HG03442 (cell line): ENCODE measurements around the gene PAK2.
"Not testable (repeated sequence)": the region's sequence is repeated elsewhere in the genome, so short reads cannot be mapped to it uniquely, and the experiment has no call there.

ENCODE experiments used
- ATAC-seq: cut with Tn5 transposase; IDR thresholded peaks from one replicate; pipeline ENCODE4 v1.9.1; 2021; ENCODE audit warnings: mild to moderate bottlenecking, moderate library complexity; ENCODE audit not compliant: unreplicated experiment

PAK2 gene

DNA sequence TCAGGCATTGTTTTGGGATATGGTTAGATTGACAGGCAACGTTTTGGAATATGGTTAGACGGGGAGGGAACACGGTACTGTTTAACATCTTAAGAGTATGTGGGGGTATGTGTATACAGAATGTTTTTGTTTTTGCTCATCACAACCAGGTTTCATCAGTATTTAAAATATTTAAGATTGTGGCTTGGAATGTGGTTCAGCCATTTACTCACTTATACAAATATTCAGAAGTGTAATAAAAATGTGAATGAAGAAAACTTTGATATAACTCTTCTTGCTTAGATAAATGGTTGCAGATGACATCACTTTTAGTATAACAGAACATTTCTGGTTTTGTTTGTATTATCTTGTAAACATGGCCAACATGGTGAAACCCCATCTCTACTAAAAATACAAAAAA lies 3.9 kb upstream of the PAK2 start:
- ATAC-seq = no peak

DNA sequence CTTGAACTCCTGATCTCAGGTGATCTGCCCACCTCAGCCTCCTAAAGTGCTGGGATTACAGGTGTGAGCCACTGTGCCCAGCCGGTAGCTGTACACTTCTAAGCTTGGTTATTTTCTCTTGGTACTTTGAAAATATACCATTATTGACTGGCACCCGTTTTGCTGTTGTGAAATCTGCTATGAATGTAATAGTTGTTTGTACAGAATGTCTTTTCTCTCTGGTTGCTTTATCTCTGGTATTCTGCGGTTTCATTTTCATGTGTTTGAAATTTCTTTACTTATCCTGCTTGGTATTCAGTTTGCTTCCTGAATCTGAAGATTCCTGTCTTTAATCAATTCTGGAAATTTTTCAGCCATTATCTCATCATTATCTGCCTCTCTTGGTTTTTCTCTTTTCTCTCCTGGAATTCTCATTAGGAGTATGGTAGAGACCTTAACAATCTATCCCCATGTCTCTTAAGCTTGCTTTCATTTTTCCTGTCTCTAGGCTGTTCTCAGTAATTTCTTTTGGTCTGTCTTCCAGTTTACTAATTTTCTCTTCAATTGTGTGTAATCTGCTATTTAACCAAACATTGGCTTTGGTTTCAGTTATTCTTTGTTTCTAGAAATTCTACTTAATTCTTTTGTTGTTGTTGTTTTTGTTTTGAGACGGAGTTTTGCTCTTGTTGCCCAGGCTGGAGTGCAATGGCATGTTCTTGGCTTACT lies 2.8 kb upstream of the PAK2 start:
- no peak for ATAC-seq

DNA sequence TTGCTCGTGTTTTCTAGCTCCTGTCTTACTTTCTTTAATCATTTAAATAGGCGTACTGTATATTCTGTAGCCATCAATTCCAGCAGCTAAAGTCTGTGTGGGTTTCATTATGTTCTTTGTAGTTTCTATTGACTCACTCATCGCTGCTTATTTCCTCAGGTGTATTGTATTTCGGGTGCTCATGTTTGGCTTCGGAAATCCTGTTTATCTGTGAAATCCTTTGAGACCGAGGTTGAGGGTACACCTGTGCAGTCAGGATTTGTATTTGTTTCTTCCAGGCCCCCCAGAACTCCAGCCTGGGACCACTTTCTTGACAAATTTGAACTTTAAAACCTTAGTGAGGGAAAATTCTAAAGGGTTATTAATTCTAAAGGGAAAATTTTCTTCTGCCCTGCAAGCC lies 2.0 kb upstream of the PAK2 start:
- no peak for ATAC-seq

DNA sequence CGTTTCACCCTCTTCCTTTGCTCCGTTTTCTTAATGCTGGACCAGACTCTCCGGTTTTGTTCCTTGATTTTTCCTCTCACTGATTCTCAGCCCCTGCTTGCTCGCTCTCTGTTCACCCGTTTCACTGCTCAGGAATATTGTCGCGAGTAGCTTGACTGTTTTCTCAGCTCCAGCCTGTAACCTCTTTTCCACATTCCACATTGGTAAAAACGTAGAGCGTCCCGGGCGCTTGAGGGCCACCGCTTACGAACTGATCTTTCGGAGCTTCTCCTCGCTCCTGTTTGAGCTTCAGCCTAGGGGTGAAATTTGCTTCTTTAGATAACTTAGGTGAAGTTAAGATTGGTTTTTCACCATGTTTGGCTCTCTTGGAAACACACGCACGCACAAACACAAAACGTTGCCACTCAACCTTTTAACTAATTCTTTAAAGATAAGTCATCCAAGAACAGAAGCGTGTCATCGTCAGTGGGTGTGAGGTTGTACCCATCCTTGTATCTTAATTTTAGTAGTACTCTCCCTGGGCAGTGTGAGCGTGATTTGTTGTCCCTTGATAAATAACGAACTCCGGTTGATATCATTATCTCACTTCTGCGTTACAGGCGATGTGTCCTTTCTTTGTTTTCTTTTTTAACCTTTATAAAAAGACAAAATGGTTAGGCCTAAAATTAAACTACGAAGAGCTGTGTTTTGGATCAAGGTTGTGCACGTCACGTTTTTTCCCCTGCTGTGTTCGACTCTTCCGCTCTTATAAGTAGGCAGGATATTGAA lies 1.0 kb downstream of the PAK2 start:
- ATAC-seq = no peak

GRCh38 chr3:196741249-196741889 lies 1.7 kb downstream of the PAK2 start:
- no peak for ATAC-seq

DNA sequence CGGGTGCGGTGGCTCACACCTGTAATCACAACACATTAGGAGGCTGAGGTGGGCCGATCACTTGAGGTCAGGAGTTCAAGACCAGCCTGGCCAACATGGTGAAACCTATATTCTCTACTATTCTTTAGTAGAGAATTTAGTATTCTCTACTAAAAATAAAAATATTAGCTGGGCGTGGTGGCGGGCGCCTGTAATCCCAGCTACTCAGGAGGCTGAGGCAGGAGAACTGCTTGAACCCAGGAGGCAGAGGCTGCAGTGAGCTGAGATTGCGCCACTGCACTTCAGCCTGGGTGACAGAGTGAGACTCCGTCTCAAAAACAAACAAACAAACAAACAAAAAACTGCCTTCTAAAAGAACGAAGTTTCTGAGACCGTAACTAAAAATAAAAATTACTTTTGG lies 3.9 kb downstream of the PAK2 start:
- ATAC-seq = not testable (repeated sequence)

DNA sequence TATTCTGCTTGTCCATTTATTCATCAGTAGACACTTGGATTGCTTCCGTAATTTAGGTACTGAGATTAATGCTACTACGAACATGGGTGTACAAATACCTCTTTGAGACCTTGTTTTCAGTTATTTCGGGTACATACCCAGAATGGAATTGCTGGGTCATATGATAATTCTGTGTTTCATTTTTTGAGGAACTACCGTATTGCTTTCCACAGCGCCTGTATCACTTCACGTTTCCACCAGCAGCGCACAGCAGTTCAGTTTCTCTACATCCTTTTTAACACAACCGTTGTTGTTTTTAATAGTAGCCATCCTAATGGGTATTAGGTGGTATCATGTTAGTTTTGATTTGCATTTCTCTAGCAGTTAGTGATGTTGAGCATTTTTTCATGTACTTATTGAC lies 9.5 kb downstream of the PAK2 start:
- ATAC-seq = no peak

- no peak for ATAC-seq
Measured at GRCh38 chr3:196753201-196753600, 13.5 kb downstream of the PAK2 start.

- ATAC-seq = no peak
Measured at GRCh38 chr3:196754091-196754981, 14.7 kb downstream of the PAK2 start.

DNA sequence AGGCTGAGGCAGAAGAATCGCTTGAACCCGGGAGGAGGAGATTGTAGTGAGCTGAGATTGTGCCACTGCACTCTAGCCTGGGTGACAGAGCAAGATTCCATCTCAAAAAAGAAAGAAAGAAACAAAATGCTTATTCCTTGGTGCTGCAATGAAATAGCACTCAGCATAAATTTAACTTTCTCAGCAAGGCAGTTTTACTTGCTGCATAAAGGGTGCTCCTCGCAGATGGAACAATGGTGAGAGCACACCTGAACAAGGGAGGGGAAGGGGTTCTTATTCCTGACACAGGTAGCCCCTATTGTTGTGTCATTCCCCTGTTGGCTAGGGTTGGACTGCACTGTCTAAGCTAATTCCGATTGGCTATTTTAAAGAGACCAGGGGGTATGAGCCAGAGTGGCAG lies 17.1 kb downstream of the PAK2 start:
- no peak for ATAC-seq

GRCh38 chr3:196757876-196758739 lies 18.5 kb downstream of the PAK2 start:
- no peak for ATAC-seq

GRCh38 chr3:196763179-196763578 lies 23.5 kb downstream of the PAK2 start:
- ATAC-seq = no peak

GRCh38 chr3:196765454-196765853 lies 25.8 kb downstream of the PAK2 start:
- ATAC-seq = no peak

DNA sequence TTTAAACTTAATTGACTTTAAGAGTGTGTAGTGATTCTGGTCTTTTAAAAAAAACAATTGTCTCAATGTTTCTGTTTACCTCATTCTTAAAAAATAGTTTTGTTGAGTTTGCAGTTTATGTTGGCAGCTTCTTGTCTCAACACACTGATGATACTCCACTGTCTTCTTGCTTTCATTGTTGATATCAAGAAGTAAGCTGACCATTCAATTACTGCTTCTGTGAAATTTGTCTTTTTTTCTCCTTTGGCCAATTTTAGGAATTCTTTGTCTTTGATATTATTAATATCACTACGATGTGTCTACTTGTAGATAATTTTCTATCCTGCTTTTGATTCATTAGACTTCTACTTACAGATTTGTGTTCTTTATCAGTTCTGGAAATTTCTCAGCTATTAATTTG lies 31.4 kb downstream of the PAK2 start:
- no peak for ATAC-seq

- no peak for ATAC-seq
Measured at GRCh38 chr3:196772102-196772501, 32.4 kb downstream of the PAK2 start.

DNA sequence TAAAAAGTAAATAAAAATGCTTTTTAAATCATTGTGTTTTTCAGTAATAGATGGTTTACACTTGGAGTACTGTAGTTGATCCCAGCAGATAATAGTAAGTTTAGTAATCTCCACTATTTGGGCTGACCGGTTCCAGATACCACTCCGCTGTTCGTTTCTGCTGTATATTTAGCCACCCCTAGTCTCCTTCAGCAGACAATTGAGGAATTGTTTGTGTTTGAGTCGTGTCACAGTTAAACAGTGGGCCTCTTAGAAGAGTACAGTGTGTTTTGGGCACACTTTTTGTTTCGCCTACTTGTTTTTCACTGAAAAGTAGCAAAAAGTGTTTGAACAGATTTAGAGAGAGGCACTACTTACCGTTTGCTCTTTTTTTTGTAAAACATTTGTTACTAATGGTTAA lies 33.2 kb downstream of the PAK2 start:
- no peak for ATAC-seq

GRCh38 chr3:196774191-196774820 lies 34.6 kb downstream of the PAK2 start:
- ATAC-seq = no peak

DNA sequence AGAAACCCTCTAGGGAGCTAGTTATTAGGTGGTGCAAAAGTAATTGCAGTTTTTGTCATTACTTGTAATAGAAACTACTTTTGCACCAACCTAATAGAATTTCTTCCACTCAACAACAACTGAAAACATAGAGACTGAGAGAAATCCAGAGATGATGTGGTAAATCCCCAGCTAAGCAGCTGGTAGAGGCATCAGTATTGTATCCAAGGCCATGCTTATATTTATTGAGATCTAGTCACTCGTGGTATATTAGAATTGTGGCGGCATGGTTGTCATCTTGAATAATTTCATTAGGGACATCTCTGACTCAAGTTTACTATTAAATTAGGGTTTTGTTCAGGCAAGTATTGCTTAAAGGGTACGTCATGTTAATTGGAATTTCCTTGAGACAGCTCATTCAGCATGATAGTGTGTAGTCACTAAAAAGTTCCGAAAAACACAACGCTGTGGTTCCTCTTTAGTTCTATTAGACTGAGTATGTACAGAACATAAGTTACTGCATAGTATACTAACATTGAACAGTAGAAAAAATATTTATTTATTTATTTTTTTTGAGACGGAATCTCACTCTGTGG lies 35.3 kb downstream of the PAK2 start:
- ATAC-seq = no peak

- ATAC-seq = no peak
Measured at GRCh38 chr3:196775938-196776337, 36.3 kb downstream of the PAK2 start.
